Stimulated activated CD4-positive, alpha-beta T cell treated with anti-CD3 and anti-CD28 coated beads, Interleukin-1b, Interleukin-23, amount 100 ng/mL, for 1 hour (primary cell): ENCODE measurements around the gene BRCA1.
"Not testable (repeated sequence)": the region's sequence is repeated elsewhere in the genome, so short reads cannot be mapped to it uniquely, and the experiment has no call there.

Experiments
- DNase-seq, 2 donors: peaks; one replicate each; pipeline ENCODE4 v3.0.0-alpha.2; 2020; ENCODE audit warnings: low read depth in 2 of 2

The BRCA1 gene

DNA sequence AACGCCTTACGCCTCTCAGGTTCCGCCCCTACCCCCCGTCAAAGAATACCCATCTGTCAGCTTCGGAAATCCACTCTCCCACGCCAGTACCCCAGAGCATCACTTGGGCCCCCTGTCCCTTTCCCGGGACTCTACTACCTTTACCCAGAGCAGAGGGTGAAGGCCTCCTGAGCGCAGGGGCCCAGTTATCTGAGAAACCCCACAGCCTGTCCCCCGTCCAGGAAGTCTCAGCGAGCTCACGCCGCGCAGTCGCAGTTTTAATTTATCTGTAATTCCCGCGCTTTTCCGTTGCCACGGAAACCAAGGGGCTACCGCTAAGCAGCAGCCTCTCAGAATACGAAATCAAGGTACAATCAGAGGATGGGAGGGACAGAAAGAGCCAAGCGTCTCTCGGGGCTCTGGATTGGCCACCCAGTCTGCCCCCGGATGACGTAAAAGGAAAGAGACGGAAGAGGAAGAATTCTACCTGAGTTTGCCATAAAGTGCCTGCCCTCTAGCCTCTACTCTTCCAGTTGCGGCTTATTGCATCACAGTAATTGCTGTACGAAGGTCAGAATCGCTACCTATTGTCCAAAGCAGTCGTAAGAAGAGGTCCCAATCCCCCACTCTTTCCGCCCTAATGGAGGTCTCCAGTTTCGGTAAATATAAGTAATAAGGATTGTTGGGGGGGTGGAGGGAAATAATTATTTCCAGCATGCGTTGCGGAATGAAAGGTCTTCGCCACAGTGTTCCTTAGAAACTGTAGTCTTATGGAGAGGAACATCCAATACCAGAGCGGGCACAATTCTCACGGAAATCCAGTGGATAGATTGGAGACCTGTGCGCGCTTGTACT, at the start of gene BRCA1:
Gene BRCA1, minus strand, starts transcription at position 232 of the 834 bp plus-strand sequence. CDS start 1,268 bp downstream, outside the sequence.
- DNase-seq: peak; percentile 79 to 81

DNA sequence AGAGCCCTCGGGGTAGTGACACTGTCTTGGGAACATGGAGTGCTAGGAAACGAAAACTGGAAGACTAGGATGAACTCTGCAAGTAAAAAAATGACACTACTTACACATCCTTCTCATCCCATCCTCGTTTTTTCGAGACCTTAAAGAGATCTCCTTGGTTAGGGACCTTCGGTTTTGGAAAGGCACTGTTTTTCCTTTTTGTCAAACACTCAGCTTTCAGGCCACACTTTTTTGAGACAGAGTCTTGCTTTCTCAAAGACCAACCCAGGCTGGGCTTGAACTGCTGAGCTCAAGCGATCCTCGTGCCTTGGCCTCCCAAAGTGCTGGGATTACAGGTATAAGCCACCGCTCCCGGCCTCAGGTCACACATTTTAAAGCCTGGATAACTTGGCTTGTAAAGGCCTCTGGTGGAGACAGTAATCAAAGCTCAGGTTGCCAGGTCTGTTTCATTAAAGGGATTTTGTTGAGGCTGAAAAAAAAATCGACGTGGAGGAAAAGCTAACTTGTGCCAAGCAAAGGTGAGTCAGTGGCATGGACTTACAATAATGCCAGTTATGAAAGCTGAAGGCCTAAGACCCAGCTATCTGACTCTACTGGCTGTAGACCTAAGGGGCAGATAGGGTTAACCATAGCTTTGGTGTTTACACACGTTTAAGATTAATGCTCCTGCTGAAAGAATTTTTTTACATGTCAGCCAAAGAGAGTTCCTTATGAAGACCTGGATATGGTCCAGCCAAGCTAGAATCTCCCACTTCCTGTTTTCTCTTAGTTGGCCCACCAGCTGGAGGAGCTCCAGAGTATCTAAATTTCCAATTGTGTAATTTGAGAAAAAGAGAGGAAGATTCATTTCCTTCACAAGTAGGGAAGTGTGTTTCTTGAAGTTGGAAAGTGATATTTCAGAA, 46.7 kb upstream of the BRCA1 start:
- DNase-seq: no peak

DNA sequence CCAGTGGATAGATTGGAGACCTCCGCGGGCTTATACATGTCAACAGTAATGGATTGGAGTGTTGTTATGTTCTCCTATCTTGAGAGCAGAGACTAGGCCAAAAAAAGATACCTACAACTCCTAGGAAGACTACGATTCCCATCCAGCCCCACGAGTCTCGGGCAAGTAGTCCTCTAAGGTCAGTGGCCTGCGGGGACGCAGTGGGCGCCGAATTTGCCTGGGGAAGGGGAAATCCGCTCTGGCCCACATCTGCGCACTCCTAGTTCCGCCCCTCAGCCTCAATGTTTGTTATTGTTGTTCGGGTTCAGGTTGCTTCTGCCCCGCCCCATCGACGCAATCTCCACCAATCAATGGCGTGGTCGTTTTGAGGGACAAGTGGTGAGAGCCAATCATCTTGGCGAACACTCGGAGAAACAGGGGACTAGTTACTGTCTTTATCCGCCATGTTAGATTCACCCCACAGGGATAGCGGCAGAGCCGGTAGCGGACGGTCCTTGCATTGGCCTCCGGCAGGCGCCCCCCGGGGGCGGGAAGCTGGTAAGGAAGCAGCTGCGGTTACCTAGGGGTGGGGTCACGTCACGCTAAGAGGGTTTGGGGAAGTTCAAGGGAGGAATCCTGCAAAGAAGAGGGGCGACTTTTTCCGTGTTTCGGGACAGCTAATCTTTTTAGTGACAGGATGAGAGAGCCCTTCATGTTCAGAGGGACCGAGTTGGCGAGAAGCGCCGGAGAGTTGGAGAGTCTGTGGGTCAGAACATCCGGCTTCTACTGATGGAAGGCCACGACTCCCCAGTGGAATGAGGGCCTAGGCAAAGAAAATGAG, 45.8 kb upstream of the BRCA1 start, which contains the start of gene NBR1:
Gene NBR1, plus strand, starts transcription at position 449 of the 820 bp plus-strand sequence. CDS start 4,586 bp downstream, outside the sequence.
- peak; percentile 79 to 87 for DNase-seq

DNA sequence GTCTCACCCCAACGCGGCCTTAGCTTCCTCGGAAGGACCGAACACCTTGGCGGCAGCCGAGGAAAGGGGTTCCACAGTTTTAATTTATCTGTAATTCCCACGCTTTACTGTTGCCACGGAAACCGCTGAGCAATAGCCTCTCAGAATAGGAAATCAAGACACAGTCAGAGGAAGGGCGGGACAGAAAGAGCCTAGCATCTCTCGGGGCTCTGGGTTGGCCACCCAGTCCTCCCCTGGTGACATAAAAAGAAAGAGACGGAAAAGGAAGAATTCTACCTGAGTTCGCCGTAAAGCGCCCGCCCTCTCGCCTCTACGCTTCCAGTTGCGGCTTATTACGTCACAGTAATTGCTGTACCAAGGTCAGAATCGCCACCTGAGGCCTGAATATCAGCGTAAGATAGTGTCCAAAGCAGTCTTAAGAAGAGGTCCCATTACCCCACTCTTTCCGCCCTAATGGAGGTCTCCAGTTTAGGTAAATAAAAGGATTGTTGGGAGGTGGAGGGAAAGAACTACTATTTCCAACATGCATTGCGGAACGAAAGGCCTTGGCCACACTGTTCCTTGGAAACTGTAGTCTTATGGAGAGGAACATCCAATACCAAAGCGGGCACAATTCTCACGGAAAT, 45.1 kb upstream of the BRCA1 start:
- DNase-seq: peak; percentile 56 to 68

DNA sequence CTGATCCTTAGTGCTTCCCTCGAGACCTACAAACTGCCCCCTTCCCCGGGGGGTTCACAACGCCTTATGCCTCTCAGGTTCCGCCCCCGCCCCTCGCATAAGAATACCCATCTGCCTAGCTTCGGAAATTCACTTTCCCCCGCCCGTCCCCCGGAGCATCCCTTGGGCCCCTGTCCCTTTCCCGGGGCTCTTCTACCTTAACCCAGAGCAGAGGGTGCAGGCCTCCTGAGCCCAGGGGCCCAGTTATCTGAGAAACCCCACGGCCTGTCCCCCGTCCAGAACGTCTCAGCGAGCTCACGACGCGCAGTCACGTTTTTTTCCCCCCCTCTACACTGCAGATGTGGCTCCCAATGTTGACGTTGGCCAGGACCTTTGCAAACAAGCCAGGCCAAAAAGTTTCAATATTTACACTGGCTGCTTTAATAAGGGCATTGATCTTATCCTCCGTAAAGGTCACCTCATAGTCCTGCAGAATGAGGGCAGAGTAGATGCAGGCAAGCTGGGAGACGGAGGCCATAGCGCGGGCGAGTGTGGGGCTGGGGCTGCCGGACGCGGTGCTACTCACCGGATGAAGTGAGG, 44.5 kb upstream of the BRCA1 start:
- no peak for DNase-seq

DNA sequence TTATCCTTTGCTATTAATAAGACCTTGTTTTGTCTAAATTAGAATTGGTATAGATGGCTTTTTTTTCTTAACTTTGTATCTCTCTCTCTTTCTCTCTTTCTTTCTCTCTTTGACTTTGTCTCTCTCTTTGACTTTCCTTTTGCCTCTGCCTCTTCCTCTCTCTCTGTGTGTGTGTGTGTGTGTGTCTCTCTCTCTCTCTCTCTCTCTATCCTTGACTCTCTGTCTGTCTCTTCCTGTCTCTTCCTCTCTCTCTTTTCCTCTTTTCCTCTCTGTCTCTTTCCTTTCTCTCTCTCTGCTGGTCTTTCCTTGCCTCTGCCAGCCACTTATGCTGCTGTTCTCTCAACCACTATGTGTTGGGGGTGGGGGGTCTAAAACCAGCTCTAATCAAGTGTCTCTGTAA, 40.8 kb upstream of the BRCA1 start:
- not testable (repeated sequence) for DNase-seq

DNA sequence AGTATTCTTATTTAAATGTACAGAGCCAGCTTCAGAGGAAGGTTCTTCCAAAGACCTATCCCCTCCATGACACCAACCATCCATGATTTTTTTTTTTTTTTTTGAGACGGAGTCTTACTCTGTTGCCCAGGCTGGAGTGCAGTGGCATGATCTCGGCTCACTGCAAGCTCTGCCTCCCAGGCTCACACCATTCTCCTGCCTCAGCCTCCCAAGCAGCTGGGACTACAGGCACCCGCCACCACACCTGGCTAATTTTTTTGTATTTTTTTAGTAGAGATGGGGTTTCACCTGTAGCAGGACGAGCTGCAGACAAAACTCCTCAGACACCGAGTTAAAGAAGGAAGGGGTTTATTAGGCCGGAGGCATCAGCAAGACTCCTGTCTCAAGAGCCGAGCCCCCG, 34.8 kb upstream of the BRCA1 start:
- DNase-seq: not testable (repeated sequence)

DNA sequence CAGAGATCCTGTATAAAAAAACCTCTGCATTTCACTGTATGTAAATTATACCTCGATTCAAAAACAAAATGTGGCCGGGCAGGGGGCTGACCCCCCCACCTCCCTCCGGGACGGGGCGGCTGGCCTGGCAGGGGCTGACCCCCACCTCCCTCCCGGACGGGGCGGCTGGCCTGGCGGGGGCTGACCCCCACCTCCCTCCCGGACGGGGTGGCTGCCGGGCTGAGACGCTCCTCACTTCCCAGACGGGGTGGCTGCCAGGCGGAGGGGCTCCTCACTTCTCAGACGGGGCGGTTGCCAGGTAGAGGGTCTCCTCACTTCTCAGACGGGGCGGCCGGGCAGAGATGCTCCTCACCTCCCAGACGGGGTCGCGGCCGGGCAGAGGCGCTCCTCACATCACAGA, 34.1 kb upstream of the BRCA1 start:
- not testable (repeated sequence) for DNase-seq

DNA sequence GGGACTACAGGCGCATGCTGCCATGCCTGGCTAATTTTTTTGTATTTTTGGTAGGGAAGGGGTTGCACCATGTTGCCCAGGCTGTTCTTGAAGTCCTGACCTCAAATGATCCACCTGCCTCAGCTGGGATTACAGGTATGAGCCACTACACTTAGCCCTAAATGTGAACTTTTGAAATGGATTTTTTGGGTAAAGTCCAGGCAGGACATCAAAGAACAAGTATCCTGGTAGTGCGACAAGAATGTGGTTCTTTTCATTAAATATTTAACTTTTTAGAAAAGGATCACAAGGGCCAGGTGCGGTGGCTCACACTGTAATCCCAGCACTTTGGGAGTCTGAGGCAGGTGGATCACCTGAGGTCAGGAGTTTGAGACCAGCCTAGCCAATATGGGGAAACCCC, 30.5 kb upstream of the BRCA1 start:
- DNase-seq: no peak

DNA sequence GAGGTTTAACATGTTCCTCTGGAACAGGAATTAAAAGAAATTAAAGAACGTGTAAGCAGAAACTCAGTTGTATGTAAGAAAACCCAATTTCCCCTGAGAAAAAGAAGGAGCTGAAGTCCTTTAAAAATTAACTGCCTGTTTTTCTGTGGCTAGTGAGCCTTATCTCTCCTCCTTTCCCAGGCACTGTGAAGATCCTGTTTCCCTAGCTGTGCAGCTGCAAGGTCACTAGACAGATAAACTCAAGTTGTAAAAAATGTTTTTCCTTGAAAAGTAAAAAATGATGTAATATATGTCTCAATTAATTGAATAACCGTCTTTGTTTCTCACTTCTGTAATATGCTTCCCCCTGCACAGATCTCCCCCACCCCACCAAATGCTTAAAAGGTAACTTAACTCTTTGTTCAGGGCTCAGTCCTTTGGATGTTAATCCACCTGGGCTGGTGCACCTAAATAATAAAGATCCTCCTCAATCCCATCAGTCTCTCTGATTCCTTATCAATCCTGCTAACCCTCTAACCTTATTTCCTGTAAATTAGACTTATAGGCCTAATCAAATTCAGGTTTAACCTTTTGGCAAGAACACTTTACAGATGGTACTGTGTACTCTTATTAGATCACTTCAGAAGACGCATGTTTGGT, 28.2 kb upstream of the BRCA1 start:
- DNase-seq: not testable (repeated sequence)

DNA sequence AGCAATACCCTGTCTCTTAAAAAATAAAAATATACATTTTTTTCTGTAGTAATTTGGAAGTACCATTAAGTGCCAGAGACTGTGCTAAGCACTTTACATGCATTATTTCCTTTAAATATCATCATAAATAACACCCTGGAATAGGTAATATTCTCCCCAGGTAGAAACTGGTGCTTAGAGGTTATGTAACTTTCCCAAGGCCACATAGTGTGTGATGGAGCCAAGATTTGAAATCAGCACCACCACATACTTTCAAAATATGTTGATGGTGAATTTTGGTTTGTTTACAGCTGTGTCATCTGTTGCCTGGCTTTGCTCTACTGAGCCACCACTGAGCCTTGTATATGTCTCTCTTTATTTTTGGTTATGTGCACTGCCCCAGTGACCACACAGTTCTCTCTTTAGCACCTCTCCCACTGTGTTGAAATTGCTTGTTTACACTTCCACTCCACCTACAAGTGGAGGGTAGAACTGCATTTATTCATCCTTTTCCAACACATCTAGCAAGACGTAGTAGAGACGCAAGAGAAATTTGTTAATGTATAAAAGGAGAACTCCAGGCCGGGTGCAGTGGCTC, 26.8 kb upstream of the BRCA1 start:
- DNase-seq: no peak

DNA sequence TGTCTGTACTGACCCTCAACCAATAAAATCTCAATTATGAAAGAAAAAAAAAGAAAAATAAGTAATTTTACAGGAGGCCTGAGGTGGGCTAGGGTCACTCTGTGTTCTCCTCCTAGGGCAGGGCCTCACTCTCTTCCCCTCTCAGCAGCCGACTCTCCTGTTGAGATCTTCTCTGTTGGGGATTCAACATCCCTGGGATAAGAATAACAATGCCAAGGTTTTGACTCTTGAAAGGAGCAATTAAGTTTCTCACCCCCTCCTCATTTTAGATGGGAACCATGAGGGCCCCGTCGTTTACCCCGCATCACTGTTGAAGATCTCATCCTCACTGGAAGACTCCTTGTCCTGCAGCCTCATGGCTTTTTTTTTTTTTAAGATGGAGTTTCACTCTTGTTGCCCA, 21.5 kb upstream of the BRCA1 start:
- DNase-seq: no peak

DNA sequence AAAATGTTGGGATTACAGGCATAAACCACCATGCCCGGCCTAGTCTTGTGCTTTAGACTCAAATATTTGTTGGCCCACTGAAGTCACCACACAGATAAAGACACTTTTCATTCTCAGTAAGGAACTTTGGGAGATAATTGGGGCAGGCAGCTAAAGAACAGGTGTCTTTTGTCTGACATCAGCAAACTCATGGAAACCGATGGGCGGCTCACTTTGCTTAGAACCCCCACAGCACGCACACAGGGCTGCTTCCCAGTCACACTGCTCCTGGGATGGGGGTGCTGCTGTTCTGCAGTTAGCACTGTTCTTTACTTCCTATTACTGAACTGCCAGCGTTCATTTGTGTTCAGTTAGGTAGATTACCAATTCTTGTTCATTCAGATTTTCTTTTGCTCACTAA, 18.0 kb upstream of the BRCA1 start:
- no peak for DNase-seq

DNA sequence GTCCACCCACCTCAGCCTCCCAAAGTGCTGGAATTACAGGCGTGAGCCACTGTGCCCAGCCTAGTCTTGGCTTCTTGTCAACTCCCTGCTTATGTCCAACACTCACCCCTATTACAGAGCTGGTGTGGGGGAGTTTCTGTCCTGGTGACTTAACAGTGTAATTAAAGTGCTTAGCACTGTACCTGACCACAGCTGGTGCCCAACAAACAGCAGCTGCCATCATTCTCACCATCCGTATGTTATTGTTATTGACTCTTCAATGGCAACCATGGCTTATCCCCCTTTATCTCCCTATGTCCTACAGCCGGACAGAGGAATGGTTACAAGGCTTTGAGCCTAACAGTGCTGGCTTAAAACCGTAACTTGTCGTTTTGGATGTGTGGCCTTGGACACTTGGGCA, 17.0 kb upstream of the BRCA1 start:
- DNase-seq: no peak

DNA sequence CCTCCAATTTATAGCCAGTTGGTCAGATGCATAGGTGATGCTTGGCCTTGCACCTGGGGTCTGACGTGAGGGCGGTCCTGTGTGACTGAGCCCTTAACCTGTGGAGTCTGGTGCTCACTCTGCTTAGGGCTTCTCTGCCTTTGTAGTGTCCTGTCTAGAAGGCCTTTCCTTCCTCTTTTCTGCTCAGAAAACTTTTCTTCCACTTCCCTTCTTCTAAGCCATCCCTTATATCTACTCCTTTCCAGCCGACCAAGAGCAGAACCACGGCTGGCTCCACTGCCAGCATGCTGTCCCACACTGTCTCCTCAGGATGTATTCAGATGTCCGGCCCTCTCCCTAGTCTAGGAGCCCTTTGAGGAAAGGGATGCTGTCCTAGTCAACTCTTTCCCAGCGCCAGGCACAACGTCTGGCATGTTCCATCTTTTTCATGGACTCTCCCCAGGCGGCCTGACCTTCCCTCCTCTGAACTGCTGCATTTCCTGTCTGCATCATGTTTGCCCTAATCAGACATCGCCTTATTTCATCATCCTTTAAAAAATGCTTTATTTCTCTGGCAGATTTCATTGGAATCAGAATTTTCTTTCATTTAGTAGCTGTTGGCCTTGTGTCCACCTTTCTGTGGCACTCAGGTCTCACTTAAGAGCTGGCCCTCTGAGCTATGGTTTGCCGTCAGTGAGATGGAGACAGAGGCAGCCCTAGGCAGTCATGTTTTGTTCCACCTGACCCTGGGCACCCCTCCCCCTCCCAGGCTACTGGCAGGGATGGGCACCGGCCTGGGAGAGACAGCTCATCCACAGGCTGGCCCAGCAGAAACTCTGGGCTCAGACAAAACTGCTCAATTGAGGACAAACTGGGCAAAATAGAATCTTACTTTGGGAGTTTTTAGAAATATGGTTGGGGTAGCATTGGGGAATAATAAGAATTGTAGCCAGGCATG, 15.5 kb upstream of the BRCA1 start:
- DNase-seq: no peak

DNA sequence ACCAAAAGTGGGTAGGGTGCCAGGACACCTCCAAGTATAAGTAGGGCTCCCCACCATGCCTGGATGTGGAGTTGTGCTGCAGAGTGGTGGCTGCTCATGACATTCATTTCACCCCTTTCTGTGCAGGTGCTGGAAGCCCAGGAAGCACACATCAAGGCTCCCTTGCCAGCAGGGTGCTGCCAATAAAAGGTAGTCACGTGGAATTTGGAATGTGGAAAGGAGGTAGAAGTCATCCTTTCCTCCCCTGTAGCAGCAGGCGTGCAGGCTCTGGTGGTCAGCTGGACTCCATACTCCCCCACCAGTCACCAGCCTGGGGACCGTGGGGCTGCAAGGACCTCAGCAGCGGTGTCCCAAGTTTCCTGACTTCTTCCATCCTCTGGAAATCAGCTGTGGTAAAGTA, 13.4 kb upstream of the BRCA1 start:
- not testable (repeated sequence) for DNase-seq

DNA sequence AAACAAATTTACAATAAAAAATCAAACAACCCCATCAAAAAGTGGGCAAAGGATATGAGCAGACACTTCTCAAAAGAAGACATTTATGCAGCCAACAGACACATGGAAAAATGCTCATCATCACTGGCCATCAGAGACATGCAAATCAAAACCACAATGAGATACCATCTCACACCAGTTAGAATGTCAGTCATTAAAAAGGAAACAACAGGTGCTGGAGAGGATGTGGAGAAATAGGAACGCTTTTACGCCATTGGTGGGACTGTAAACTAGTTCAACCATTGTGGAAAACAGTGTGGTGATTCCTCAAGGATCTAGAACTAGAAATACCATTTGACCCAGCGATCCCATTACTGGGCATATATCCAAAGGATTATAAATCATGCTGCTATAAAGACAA, 11.4 kb upstream of the BRCA1 start:
- not testable (repeated sequence) for DNase-seq

DNA sequence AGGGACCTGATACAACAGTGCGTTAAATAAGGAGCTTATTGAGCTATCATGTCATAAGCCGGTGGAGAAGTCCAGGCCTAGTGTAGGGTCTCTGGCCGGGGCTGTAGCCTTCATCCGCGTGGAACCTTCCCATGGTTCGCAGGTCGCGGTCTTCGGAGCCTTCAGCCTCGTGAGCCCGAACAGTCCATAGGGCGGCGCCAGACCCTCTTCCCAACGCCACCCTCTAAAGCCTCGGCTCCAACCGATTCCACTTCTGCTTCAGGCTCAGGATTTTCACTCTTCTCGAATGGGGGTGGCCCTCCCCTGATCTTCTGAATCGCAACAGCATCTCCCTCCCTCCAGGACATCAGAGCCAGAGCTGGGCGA, 10.3 kb upstream of the BRCA1 start:
- DNase-seq: no peak
